Endothelial cell of umbilical vein (primary cell): ENCODE results near the gene LPP.

ENCODE experiments used
- CTCF ChIP-seq, 2 donors: IDR thresholded peaks; 1 replicate in 1 of 2; 2 replicates in 1 of 2; pipeline ENCODE4 v1.5.1; 2011; ENCODE audit warnings: low read length in 2 of 2, mild to moderate bottlenecking in 2 of 2, moderate library complexity in 2 of 2, control low read depth in 1 of 2, inconsistent platforms in 1 of 2, low read depth in 1 of 2; ENCODE audit not compliant: insufficient read depth in 1 of 2; ENCODE audit errors: extremely low read depth in 1 of 2
- EZH2 ChIP-seq: IDR thresholded peaks from 2 replicates; pipeline ENCODE4 v1.6.1; 2012; ENCODE audit warnings: borderline replicate concordance, low read depth, mild to moderate bottlenecking, moderate library complexity, low read length, inconsistent platforms; ENCODE audit not compliant: severe bottlenecking
- MAX ChIP-seq: IDR thresholded peaks from 2 replicates; pipeline ENCODE4 v1.6.1; 2011; ENCODE audit not compliant: insufficient read depth, insufficient read length
- POLR2A ChIP-seq: IDR thresholded peaks from 2 replicates; pipeline ENCODE4 v1.6.1; 2012; ENCODE audit warnings: low read depth, mild to moderate bottlenecking, control low read depth, low read length
- POLR2AphosphoS5 ChIP-seq: IDR thresholded peaks from 2 replicates; pipeline ENCODE4 v1.6.1; 2012; ENCODE audit warnings: low read depth, mild to moderate bottlenecking, control low read depth, low read length, moderate library complexity; ENCODE audit not compliant: insufficient read depth

DNA sequence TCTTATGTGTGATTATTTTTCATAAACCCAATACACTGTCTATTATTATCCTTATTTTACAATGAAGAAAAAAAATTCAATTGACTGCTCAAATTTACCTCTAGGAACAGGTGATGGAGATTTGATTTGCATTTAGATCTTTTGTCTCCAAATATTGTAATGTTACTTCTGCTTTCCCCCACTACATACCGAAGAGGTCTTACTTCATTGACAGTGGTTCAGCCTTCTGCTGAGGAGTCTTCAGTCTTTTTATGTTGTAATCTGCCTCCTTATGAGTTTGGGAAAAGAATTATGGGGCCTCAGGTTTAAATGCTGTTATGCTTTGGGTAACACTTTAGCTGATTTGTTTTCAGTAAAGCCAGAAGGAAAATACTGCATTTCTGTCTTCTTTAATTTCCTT lies 199.5 kb downstream of the LPP start:
- TF ChIP-seq EZH2, result no peak
- TF ChIP-seq CTCF (IDR thresholded peaks at IDR 0.05; ENCODE audit: extremely low read depth in 1 of 2, insufficient read depth in 1 of 2, low read depth in 1 of 2, low read length in 2 of 2), result no peak
- TF ChIP-seq POLR2AphosphoS5, result no peak
- no peak for TF ChIP-seq POLR2A
- no peak for TF ChIP-seq MAX
